K562 (cell line): Measurements from ENCODE around the gene ADM.

Experiments used
- DACH1 ChIP-seq: fragments of 450-650 bp; IDR thresholded peaks from 2 replicates; pipeline ENCODE4 v1.6.1; 2018; ENCODE audit not compliant: partially characterized antibody
- FIP1L1 ChIP-seq: fragments of 200-400 bp; formaldehyde crosslinking; IDR thresholded peaks from 2 replicates; pipeline ENCODE4 v1.6.1; 2018; ENCODE audit warnings: mild to moderate bottlenecking, low read depth, low read length; ENCODE audit not compliant: poor library complexity, severe bottlenecking
- HEY1 ChIP-seq: fragments of 250-450 bp; sonication (Bioruptor Pico); IDR thresholded peaks from 2 replicates; pipeline ENCODE4 v1.5.0; 2020; ENCODE audit warnings: mild to moderate bottlenecking, moderate library complexity, borderline replicate concordance
- HMG20B ChIP-seq: fragments of 250-450 bp; sonication (Bioruptor Pico); IDR thresholded peaks from 2 replicates; pipeline ENCODE4 v1.5.0; 2021; ENCODE audit warnings: mild to moderate bottlenecking
- JUND ChIP-seq, 2 experiments: IDR thresholded peaks; 2 replicates in 1 of 2; 3 replicates in 1 of 2; pipeline ENCODE4 v1.6.1; 2011; ENCODE audit warnings: borderline replicate concordance in 2 of 2, low read depth in 2 of 2, low read length in 2 of 2, improper control_type of control experiment in 1 of 2, missing biosample characterization in 1 of 2, missing genetic modification characterization in 1 of 2, missing genetic modification reagents in 1 of 2
- POLR2A ChIP-seq: fragments of 450-650 bp; conservative IDR thresholded peaks from 2 replicates; pipeline ENCODE4 v1.6.1; 2016
- TAF1 ChIP-seq: IDR thresholded peaks from 2 replicates; pipeline ENCODE4 v1.6.1; 2011; ENCODE audit warnings: mild to moderate bottlenecking, low read length, moderate library complexity; ENCODE audit not compliant: insufficient read depth, control insufficient read depth, severe bottlenecking; ENCODE audit errors: extremely low read depth
- ZFP1 ChIP-seq: fragments of 450-650 bp; formaldehyde crosslinking; IDR thresholded peaks from 2 replicates; pipeline ENCODE4 v1.4.0; 2020; ENCODE audit warnings: mild to moderate bottlenecking, mixed read lengths
- TF ChIP-seq, protein P1 (sequence below), 3 experiments: IDR thresholded peaks in 2 of 3; conservative IDR thresholded peaks in 1 of 3; 2 replicates each; pipeline ENCODE4 v1.5.1; 2011 to 2012; ENCODE audit warnings: low read length in 3 of 3, mild to moderate bottlenecking in 3 of 3, control low read depth in 2 of 3, improper control_type of control experiment in 1 of 3, inconsistent platforms in 1 of 3, low read depth in 1 of 3, mixed read lengths in 1 of 3, moderate library complexity in 1 of 3; ENCODE audit not compliant: insufficient read depth in 2 of 3
- TF ChIP-seq, protein P2 (sequence below): sonication (generic); formaldehyde crosslinking; IDR thresholded peaks from 2 replicates; pipeline ENCODE4 v1.8.1; 2023; ENCODE audit warnings: mild to moderate bottlenecking, missing genetic modification reagents
- TF ChIP-seq, protein P3 (sequence below): sonication (generic); formaldehyde crosslinking; IDR thresholded peaks from 2 replicates; pipeline ENCODE4 v1.9.0; 2022; ENCODE audit warnings: mild to moderate bottlenecking, missing genetic modification reagents
- TF ChIP-seq, protein P4 (sequence below): sonication (generic); formaldehyde crosslinking; IDR thresholded peaks from 2 replicates; pipeline ENCODE4 v1.8.0; 2022; ENCODE audit warnings: missing genetic modification reagents, mild to moderate bottlenecking, moderate library complexity, borderline replicate concordance
- TF ChIP-seq, protein P5 (sequence below): fragments of 250-450 bp; sonication (Bioruptor Pico); IDR thresholded peaks from 2 replicates; pipeline ENCODE4 v1.4.0; 2020; ENCODE audit warnings: borderline replicate concordance
- TF ChIP-seq, protein P6 (sequence below): fragments of 450-650 bp; IDR thresholded peaks from 2 replicates; pipeline ENCODE4 v1.6.1; 2018; ENCODE audit not compliant: partially characterized antibody

DNA sequence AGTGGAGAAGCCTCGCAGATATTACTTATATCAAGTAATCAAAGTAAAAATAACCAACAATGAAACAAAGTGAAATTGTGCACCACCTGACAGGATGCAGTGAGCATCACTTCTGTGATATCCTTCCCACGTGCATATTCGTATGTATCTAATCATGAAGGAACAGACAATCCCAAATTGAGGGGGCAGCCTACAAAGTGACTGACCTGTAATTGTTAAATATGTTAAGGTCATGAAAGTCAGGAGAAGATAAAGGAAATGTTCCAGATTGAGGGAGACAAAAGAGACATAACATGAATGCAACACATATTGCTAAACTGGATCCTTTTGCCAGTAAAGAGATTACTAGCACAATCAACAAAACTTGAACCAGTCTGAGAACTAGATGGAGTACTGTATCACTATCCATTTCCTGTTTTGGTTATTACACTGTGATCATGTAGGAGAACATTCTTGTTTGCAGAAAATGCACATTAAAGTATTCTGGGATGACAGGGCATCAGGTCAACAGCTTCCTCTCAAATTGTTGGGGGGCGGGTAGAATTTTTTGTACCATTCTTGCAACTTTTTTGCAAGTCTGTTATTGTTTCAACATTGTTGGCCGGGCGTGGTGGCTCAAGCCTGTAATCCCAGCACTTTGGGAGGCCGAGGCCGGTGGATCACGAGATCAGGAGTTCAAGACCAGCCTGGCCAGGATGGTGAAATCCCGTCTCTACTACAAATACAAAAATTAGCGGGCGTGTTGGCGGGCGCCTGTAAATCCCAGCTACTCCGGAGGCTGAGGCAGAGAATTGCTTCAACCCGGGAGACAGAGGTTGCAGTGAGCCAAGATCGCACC lies 12.9 kb upstream of the ADM start:
- TF ChIP-seq HMG20B = no peak
- TF ChIP-seq, protein P1, sequence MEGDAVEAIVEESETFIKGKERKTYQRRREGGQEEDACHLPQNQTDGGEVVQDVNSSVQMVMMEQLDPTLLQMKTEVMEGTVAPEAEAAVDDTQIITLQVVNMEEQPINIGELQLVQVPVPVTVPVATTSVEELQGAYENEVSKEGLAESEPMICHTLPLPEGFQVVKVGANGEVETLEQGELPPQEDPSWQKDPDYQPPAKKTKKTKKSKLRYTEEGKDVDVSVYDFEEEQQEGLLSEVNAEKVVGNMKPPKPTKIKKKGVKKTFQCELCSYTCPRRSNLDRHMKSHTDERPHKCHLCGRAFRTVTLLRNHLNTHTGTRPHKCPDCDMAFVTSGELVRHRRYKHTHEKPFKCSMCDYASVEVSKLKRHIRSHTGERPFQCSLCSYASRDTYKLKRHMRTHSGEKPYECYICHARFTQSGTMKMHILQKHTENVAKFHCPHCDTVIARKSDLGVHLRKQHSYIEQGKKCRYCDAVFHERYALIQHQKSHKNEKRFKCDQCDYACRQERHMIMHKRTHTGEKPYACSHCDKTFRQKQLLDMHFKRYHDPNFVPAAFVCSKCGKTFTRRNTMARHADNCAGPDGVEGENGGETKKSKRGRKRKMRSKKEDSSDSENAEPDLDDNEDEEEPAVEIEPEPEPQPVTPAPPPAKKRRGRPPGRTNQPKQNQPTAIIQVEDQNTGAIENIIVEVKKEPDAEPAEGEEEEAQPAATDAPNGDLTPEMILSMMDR (IDR thresholded peaks at IDR 0.05 in 2 of 3, conservative IDR thresholded peaks at IDR 0.05 in 1 of 3; ENCODE audit: insufficient read depth in 2 of 3, low read depth in 1 of 3, low read length in 3 of 3) = no peak
- TF ChIP-seq JUND (IDR thresholded peaks at IDR 0.05; ENCODE audit: borderline replicate concordance, low read depth, low read length) = no peak
- TF ChIP-seq JUND (tag; IDR thresholded peaks at IDR 0.05; ENCODE audit: borderline replicate concordance, low read depth, low read length) = no peak
- no peak for TF ChIP-seq HEY1 (CRISPR knock-in tag)
- no peak for TF ChIP-seq ZFP1 (CRISPR knock-in tag)
- no peak for TF ChIP-seq FIP1L1
- TF ChIP-seq, protein P2, sequence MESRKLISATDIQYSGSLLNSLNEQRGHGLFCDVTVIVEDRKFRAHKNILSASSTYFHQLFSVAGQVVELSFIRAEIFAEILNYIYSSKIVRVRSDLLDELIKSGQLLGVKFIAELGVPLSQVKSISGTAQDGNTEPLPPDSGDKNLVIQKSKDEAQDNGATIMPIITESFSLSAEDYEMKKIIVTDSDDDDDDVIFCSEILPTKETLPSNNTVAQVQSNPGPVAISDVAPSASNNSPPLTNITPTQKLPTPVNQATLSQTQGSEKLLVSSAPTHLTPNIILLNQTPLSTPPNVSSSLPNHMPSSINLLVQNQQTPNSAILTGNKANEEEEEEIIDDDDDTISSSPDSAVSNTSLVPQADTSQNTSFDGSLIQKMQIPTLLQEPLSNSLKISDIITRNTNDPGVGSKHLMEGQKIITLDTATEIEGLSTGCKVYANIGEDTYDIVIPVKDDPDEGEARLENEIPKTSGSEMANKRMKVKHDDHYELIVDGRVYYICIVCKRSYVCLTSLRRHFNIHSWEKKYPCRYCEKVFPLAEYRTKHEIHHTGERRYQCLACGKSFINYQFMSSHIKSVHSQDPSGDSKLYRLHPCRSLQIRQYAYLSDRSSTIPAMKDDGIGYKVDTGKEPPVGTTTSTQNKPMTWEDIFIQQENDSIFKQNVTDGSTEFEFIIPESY (CRISPR knock-in tag) = no peak
- TF ChIP-seq, protein P3, sequence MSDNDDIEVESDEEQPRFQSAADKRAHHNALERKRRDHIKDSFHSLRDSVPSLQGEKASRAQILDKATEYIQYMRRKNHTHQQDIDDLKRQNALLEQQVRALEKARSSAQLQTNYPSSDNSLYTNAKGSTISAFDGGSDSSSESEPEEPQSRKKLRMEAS = no peak
- TF ChIP-seq, protein P4, sequence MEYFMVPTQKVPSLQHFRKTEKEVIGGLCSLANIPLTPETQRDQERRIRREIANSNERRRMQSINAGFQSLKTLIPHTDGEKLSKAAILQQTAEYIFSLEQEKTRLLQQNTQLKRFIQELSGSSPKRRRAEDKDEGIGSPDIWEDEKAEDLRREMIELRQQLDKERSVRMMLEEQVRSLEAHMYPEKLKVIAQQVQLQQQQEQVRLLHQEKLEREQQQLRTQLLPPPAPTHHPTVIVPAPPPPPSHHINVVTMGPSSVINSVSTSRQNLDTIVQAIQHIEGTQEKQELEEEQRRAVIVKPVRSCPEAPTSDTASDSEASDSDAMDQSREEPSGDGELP (CRISPR knock-in tag) = no peak
- TF ChIP-seq, protein P5, sequence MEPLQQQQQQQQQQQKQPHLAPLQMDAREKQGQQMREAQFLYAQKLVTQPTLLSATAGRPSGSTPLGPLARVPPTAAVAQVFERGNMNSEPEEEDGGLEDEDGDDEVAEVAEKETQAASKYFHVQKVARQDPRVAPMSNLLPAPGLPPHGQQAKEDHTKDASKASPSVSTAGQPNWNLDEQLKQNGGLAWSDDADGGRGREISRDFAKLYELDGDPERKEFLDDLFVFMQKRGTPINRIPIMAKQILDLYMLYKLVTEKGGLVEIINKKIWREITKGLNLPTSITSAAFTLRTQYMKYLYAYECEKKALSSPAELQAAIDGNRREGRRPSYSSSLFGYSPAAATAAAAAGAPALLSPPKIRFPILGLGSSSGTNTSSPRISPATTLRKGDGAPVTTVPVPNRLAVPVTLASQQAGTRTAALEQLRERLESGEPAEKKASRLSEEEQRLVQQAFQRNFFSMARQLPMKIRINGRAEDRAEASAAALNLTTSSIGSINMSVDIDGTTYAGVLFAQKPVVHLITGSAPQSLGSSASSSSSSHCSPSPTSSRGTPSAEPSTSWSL (CRISPR knock-in tag) = no peak
- TF ChIP-seq, protein P6, sequence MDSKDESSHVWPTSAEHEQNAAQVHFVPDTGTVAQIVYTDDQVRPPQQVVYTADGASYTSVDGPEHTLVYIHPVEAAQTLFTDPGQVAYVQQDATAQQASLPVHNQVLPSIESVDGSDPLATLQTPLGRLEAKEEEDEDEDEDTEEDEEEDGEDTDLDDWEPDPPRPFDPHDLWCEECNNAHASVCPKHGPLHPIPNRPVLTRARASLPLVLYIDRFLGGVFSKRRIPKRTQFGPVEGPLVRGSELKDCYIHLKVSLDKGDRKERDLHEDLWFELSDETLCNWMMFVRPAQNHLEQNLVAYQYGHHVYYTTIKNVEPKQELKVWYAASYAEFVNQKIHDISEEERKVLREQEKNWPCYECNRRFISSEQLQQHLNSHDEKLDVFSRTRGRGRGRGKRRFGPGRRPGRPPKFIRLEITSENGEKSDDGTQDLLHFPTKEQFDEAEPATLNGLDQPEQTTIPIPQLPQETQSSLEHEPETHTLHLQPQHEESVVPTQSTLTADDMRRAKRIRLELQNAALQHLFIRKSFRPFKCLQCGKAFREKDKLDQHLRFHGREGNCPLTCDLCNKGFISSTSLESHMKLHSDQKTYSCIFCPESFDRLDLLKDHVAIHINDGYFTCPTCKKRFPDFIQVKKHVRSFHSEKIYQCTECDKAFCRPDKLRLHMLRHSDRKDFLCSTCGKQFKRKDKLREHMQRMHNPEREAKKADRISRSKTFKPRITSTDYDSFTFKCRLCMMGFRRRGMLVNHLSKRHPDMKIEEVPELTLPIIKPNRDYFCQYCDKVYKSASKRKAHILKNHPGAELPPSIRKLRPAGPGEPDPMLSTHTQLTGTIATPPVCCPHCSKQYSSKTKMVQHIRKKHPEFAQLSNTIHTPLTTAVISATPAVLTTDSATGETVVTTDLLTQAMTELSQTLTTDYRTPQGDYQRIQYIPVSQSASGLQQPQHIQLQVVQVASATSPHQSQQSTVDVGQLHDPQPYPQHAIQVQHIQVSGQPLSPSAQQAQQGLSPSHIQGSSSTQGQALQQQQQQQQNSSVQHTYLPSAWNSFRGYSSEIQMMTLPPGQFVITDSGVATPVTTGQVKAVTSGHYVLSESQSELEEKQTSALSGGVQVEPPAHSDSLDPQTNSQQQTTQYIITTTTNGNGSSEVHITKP = no peak
- no peak for TF ChIP-seq TAF1
- TF ChIP-seq DACH1 = no peak
- TF ChIP-seq POLR2A = no peak
